HEK293 (cell line): ENCODE data around the gene VEGFA.

Experiments
- ATF2 ChIP-seq: fragments of 450-650 bp; formaldehyde crosslinking; IDR thresholded peaks from 2 replicates; pipeline ENCODE4 v1.5.1; 2016; ENCODE audit warnings: missing biosample characterization, missing genetic modification characterization, low read depth
- KLF17 ChIP-seq: fragments of 450-650 bp; formaldehyde crosslinking; IDR thresholded peaks from 2 replicates; pipeline ENCODE4 v1.5.1; 2016; ENCODE audit warnings: missing biosample characterization, missing genetic modification characterization
- OSR2 ChIP-seq: fragments of 450-650 bp; formaldehyde crosslinking; IDR thresholded peaks from 2 replicates; pipeline ENCODE4 v1.5.1; 2016; ENCODE audit warnings: missing biosample characterization, missing genetic modification characterization
- PATZ1 ChIP-seq: fragments of 450-650 bp; formaldehyde crosslinking; IDR thresholded peaks from 2 replicates; pipeline ENCODE4 v1.5.1; 2016; ENCODE audit warnings: missing biosample characterization, missing genetic modification characterization
- PRDM6 ChIP-seq: fragments of 450-650 bp; formaldehyde crosslinking; IDR thresholded peaks from 2 replicates; pipeline ENCODE4 v1.5.1; 2017; ENCODE audit warnings: missing biosample characterization, missing genetic modification characterization
- SALL2 ChIP-seq: fragments of 450-650 bp; formaldehyde crosslinking; IDR thresholded peaks from 2 replicates; pipeline ENCODE4 v1.5.0; 2017; ENCODE audit warnings: missing biosample characterization, mild to moderate bottlenecking, missing genetic modification characterization, borderline replicate concordance
- ZBTB26 ChIP-seq: fragments of 450-650 bp; formaldehyde crosslinking; optimal IDR thresholded peaks from 2 replicates; pipeline ENCODE3; 2016; ENCODE audit warnings: missing biosample characterization, mild to moderate bottlenecking, missing genetic modification characterization
- ZBTB49 ChIP-seq: fragments of 450-650 bp; formaldehyde crosslinking; IDR thresholded peaks from 2 replicates; pipeline ENCODE4 v1.5.1; 2016; ENCODE audit warnings: missing biosample characterization, missing genetic modification characterization, low read depth
- ZBTB7A ChIP-seq: fragments of 450-650 bp; formaldehyde crosslinking; IDR thresholded peaks from 2 replicates; pipeline ENCODE4 v1.5.1; 2016; ENCODE audit warnings: low read depth, missing biosample characterization, missing genetic modification characterization
- ZFP3 ChIP-seq: fragments of 450-650 bp; formaldehyde crosslinking; IDR thresholded peaks from 2 replicates; pipeline ENCODE4 v1.5.1; 2016; ENCODE audit warnings: low read depth, missing biosample characterization, missing genetic modification characterization
- ZFP41 ChIP-seq: fragments of 450-650 bp; formaldehyde crosslinking; IDR thresholded peaks from 2 replicates; pipeline ENCODE4 v1.5.1; 2016; ENCODE audit warnings: missing biosample characterization, missing genetic modification characterization, borderline replicate concordance
- ZNF274 ChIP-seq, 2 experiments: fragments of 200-500 bp in 1 of 2; fragments of 450-650 bp in 1 of 2; sonication (Bioruptor generic) in 1 of 2; formaldehyde crosslinking in 1 of 2; IDR thresholded peaks; 2 replicates each; pipeline versions ENCODE4 v1.5.1 to v1.6.1; 2014 to 2016; ENCODE audit warnings: borderline replicate concordance in 1 of 2, inconsistent platforms in 1 of 2, low read length in 1 of 2, missing biosample characterization in 1 of 2, missing genetic modification characterization in 1 of 2
- ZNF335 ChIP-seq: fragments of 450-650 bp; formaldehyde crosslinking; conservative IDR thresholded peaks from 2 replicates; pipeline ENCODE4 v1.5.1; 2016; ENCODE audit warnings: missing biosample characterization, missing genetic modification characterization
- ZNF366 ChIP-seq: fragments of 450-650 bp; formaldehyde crosslinking; conservative IDR thresholded peaks from 2 replicates; pipeline ENCODE4 v1.5.1; 2016; ENCODE audit warnings: missing biosample characterization, missing genetic modification characterization
- ZNF48 ChIP-seq: fragments of 450-650 bp; formaldehyde crosslinking; IDR thresholded peaks from 2 replicates; pipeline ENCODE4 v1.5.1; 2016; ENCODE audit warnings: missing biosample characterization, missing genetic modification characterization
- ZNF514 ChIP-seq: fragments of 450-650 bp; formaldehyde crosslinking; IDR thresholded peaks from 2 replicates; pipeline ENCODE4 v1.5.1; 2016; ENCODE audit warnings: missing biosample characterization, missing genetic modification characterization
- ZNF549 ChIP-seq: fragments of 450-650 bp; IDR thresholded peaks from 2 replicates; pipeline ENCODE4 v1.5.1; 2018; ENCODE audit warnings: missing biosample characterization, missing genetic modification characterization, mild to moderate bottlenecking, inconsistent platforms, moderate library complexity
- ZNF560 ChIP-seq: fragments of 450-650 bp; formaldehyde crosslinking; IDR thresholded peaks from 2 replicates; pipeline ENCODE4 v1.5.1; 2017; ENCODE audit warnings: missing biosample characterization, missing genetic modification characterization, borderline replicate concordance
- ZNF561 ChIP-seq: fragments of 450-650 bp; IDR thresholded peaks from 2 replicates; pipeline ENCODE4 v1.5.1; 2018; ENCODE audit warnings: missing biosample characterization, missing genetic modification characterization, borderline replicate concordance
- ZNF704 ChIP-seq: fragments of 450-650 bp; formaldehyde crosslinking; IDR thresholded peaks from 2 replicates; pipeline ENCODE4 v1.5.1; 2016; ENCODE audit warnings: missing biosample characterization, missing genetic modification characterization
- ZNF776 ChIP-seq: fragments of 450-650 bp; formaldehyde crosslinking; IDR thresholded peaks from 2 replicates; pipeline ENCODE4 v1.5.0; 2017; ENCODE audit warnings: missing biosample characterization, missing genetic modification characterization, borderline replicate concordance
- ZSCAN18 ChIP-seq: fragments of 450-650 bp; formaldehyde crosslinking; IDR thresholded peaks from 2 replicates; pipeline ENCODE4 v1.5.1; 2016; ENCODE audit warnings: missing biosample characterization, missing genetic modification characterization
- ZSCAN23 ChIP-seq: fragments of 450-650 bp; formaldehyde crosslinking; IDR thresholded peaks from 2 replicates; pipeline ENCODE4 v1.5.1; 2016; ENCODE audit warnings: missing biosample characterization, missing genetic modification characterization
- ZSCAN30 ChIP-seq: fragments of 450-650 bp; IDR thresholded peaks from 2 replicates; pipeline ENCODE4 v1.5.1; 2018; ENCODE audit warnings: missing biosample characterization, mild to moderate bottlenecking, missing genetic modification characterization, moderate library complexity

VEGFA gene

GRCh38 chr6:43773050-43773979 lies 3.3 kb downstream of the VEGFA start (continued):
- no peak for TF ChIP-seq ZSCAN18 (tag by site-specific recombination)
- no peak for TF ChIP-seq ZFP41
- TF ChIP-seq SALL2 (tag by site-specific recombination): no peak
- no peak for TF ChIP-seq ZBTB49
- no peak for TF ChIP-seq ZNF561 (tag by site-specific recombination)
- no peak for TF ChIP-seq ZBTB26
- TF ChIP-seq ZSCAN23 (tag by site-specific recombination): no peak
- no peak for TF ChIP-seq ZNF704 (tag by site-specific recombination)
- peak; percentile 55; the same call in 1 of the 2 replicates for TF ChIP-seq ZNF366 (tag by site-specific recombination)
- TF ChIP-seq ZSCAN30 (tag by site-specific recombination): peak; percentile 85; the same call in 1 of the 2 replicates
- peak; percentile 59; the same call in 1 of the 2 replicates for TF ChIP-seq ZNF335 (tag by site-specific recombination)
- no peak for TF ChIP-seq PRDM6 (tag by site-specific recombination)
- peak; percentile 64 for TF ChIP-seq PATZ1
- TF ChIP-seq ZNF48: no peak
- no peak for TF ChIP-seq ZNF274 (IDR thresholded peaks at IDR 0.05; ENCODE audit: low read length)
- TF ChIP-seq ZNF274 (tag by site-specific recombination; IDR thresholded peaks at IDR 0.05; ENCODE audit: borderline replicate concordance): no peak
- TF ChIP-seq ZNF549: no peak
- TF ChIP-seq KLF17 (tag by site-specific recombination): no peak; the same call in 1 of the 2 replicates
- no peak for TF ChIP-seq ATF2 (tag by site-specific recombination)
- TF ChIP-seq ZNF776 (tag by site-specific recombination): no peak
- no peak for TF ChIP-seq ZFP3 (tag by site-specific recombination)
- no peak for TF ChIP-seq ZNF514 (tag by site-specific recombination)
- TF ChIP-seq ZBTB7A (tag by site-specific recombination): no peak
- TF ChIP-seq ZNF560 (tag by site-specific recombination): no peak
- TF ChIP-seq OSR2: no peak
